HepG2 (cell line): ENCODE data around the gene CAPN9. TPM values are rescaled to one million over a fixed set of nuclear protein-coding genes. Genes with fewer than 3 reads are reported as not detected.

Source experiments
- ARID5B ChIP-seq: IDR thresholded peaks from 2 replicates; pipeline ENCODE4 v1.4.0; 2020; ENCODE audit warnings: mild to moderate bottlenecking, missing genetic modification reagents
- BCL6 ChIP-seq: IDR thresholded peaks from 2 replicates; pipeline ENCODE4 v1.6.1; 2016; ENCODE audit warnings: missing genetic modification reagents, missing compliant biosample characterization
- CEBPZ ChIP-seq: IDR thresholded peaks from 2 replicates; pipeline ENCODE4 v1.6.1; 2012; ENCODE audit warnings: low read length, improper control_type of control experiment
- GATAD1 ChIP-seq: IDR thresholded peaks from 2 replicates; pipeline ENCODE4 v1.6.1; 2016; ENCODE audit warnings: missing genetic modification reagents, missing compliant biosample characterization
- GFI1 ChIP-seq: sonication (generic); formaldehyde crosslinking; IDR thresholded peaks from 2 replicates; pipeline ENCODE4 v1.5.0; 2020; ENCODE audit warnings: missing genetic modification reagents, mild to moderate bottlenecking, borderline replicate concordance
- JDP2 ChIP-seq: sonication (generic); formaldehyde crosslinking; IDR thresholded peaks from 2 replicates; pipeline ENCODE4 v1.8.1; 2022; ENCODE audit warnings: missing genetic modification reagents, borderline replicate concordance
- MAX ChIP-seq: IDR thresholded peaks from 2 replicates; pipeline ENCODE4 v1.6.1; 2012; ENCODE audit warnings: inconsistent platforms
- RFXANK ChIP-seq: IDR thresholded peaks from 2 replicates; pipeline ENCODE4 v1.6.1; 2016
- ZNF18 ChIP-seq: sonication (generic); formaldehyde crosslinking; IDR thresholded peaks from 2 replicates; pipeline ENCODE4 v1.8.0; 2022; ENCODE audit warnings: mild to moderate bottlenecking, missing genetic modification reagents; ENCODE audit not compliant: insufficient replicate concordance
- ZNF232 ChIP-seq: sonication (generic); formaldehyde crosslinking; IDR thresholded peaks from 2 replicates; pipeline ENCODE4 v1.4.0; 2020; ENCODE audit warnings: missing genetic modification reagents, borderline replicate concordance
- ZNF260 ChIP-seq: sonication (generic); formaldehyde crosslinking; IDR thresholded peaks from 2 replicates; pipeline ENCODE4 v1.4.0; 2020; ENCODE audit warnings: missing genetic modification reagents, low read depth, mild to moderate bottlenecking, borderline replicate concordance
- ZNF460 ChIP-seq: sonication (generic); formaldehyde crosslinking; IDR thresholded peaks from 2 replicates; pipeline ENCODE4 v1.5.1; 2020; ENCODE audit warnings: missing genetic modification reagents, mild to moderate bottlenecking, borderline replicate concordance
- ZNF501 ChIP-seq: sonication (generic); formaldehyde crosslinking; IDR thresholded peaks from 2 replicates; pipeline ENCODE4 v1.5.1; 2020; ENCODE audit warnings: mild to moderate bottlenecking, moderate library complexity, missing genetic modification reagents
- ZNF598 ChIP-seq: sonication (generic); formaldehyde crosslinking; IDR thresholded peaks from 2 replicates; pipeline ENCODE4 v1.5.1; 2020; ENCODE audit warnings: mild to moderate bottlenecking, missing genetic modification reagents, borderline replicate concordance
- ZNF652 ChIP-seq: IDR thresholded peaks from 2 replicates; pipeline ENCODE4 v1.6.1; 2016; ENCODE audit warnings: low read depth, borderline replicate concordance
- ZNF678 ChIP-seq: sonication (generic); formaldehyde crosslinking; IDR thresholded peaks from 2 replicates; pipeline ENCODE4 v1.4.0; 2020; ENCODE audit warnings: mild to moderate bottlenecking, missing genetic modification reagents
- ZNF749 ChIP-seq: sonication (generic); formaldehyde crosslinking; IDR thresholded peaks from 2 replicates; pipeline ENCODE4 v1.8.0; 2022; ENCODE audit warnings: mild to moderate bottlenecking, missing genetic modification reagents, moderate library complexity, borderline replicate concordance
- polyA plus RNA-seq, 8 experiments: library from polyadenylated mRNA; depleted of rRNA in 3 of 8; stranded (reverse) in 7 of 8; unstranded in 1 of 8; fragments of >200 nt; fragmentation: Illumina TruSeq in 4 of 8; extraction: Trizol in 4 of 8; gene quantifications; 2 replicates each; pipeline versions ENCODE4 v1.2.1 to v1.2.3, GENCODE V29; 2011 to 2016; ENCODE audit warnings: low read depth in 4 of 8, missing spikeins in 1 of 8, mixed read lengths in 1 of 8; ENCODE audit not compliant: insufficient read depth in 1 of 8
- total RNA-seq, 5 experiments: library from RNA; depleted of rRNA; stranded (reverse); fragments of >200 nt; fragmentation: Illumina TruSeq; extraction: Trizol; gene quantifications; 2 replicates each; pipeline ENCODE4 v1.2.3, GENCODE V29; 2016; ENCODE audit warnings: low read depth in 1 of 5

The CAPN9 gene
- total and polyA plus RNA-seq, 2 of the 13 experiments (the other 11 are each of a cell fraction or from before 2014, with no cell fraction given), result 0.04 to 0.31 TPM

GRCh38 chr1:230713138-230713537, 34.0 kb upstream of the CAPN9 start (continued):
- no peak for TF ChIP-seq GFI1 (CRISPR knock-in tag)
- TF ChIP-seq ZNF501 (CRISPR knock-in tag), result no peak
- TF ChIP-seq ARID5B (CRISPR knock-in tag), result no peak
- no peak for TF ChIP-seq JDP2 (CRISPR knock-in tag)
- TF ChIP-seq ZNF260 (CRISPR knock-in tag), result no peak
- TF ChIP-seq MAX, result no peak
- 0 out of 2 replicates have a peak, but pooled peaks have one; percentile 36 for TF ChIP-seq ZNF749 (CRISPR knock-in tag)
- TF ChIP-seq ZNF460 (CRISPR knock-in tag), result no peak
- TF ChIP-seq ZNF678 (CRISPR knock-in tag), result no peak
- no peak for TF ChIP-seq ZNF232
- TF ChIP-seq GATAD1, result no peak
- no peak; the same call in 1 of the 2 replicates for TF ChIP-seq BCL6
- no peak for TF ChIP-seq RFXANK
- TF ChIP-seq ZNF598 (CRISPR knock-in tag), result no peak
- TF ChIP-seq CEBPZ, result no peak
- no peak for TF ChIP-seq ZNF18 (CRISPR knock-in tag)
- TF ChIP-seq ZNF652 (CRISPR knock-in tag), result 0 out of 2 replicates have a peak, but pooled peaks have one; percentile 4
